Activated CD8-positive, alpha-beta memory T cell treated with anti-CD3 and anti-CD28 coated beads for 48 hours (primary cell): ENCODE results near the gene LPP.
"Not testable (repeated sequence)": the region's sequence is repeated elsewhere in the genome, so short reads cannot be mapped to it uniquely, and the experiment has no call there.

ENCODE experiments used
- DNase-seq, 3 experiments: peaks; one replicate each; pipeline ENCODE4 v3.0.0-alpha.2; 2020; ENCODE audit warnings: low read depth in 2 of 3, low spot score in 2 of 3

LPP gene

GRCh38 chr3:188431553-188431952, 277.6 kb downstream of the LPP start:
- DNase-seq = no peak

- DNase-seq = no peak
Observed at GRCh38 chr3:188432802-188433520, 279.0 kb downstream of the LPP start.

DNA sequence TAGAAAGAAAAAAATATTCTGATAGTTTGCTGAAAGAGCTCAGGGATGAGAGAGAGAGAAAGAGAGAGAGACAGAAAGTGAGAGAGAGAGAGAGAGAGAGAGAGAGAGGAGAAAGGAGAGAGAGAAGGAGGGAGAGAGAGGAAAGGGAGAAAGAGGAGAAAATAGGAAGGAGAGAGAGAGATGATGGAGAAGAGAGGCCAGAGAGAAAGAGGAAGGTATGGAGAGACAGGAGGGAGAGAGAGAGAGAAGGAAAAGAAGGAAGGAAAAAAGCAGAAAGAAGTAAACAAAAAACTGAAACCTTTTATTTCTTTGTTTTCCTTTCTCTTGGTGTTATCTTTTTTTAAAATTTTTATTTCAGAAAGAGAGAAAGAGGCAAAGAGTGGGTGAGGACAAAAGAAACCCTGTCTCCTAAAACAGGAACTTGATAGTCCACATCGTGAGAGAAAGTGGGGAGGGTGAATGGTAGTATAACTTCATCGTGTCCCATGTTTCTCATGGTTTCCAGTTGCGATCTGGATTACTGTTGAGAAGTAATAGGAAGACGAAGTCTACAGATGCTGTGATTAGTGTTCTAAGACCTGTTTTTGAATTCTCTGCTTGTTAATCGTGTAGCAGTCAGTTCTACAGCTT, 279.7 kb downstream of the LPP start:
- no peak for DNase-seq

- no peak for DNase-seq
Observed at GRCh38 chr3:188434594-188434993, 280.6 kb downstream of the LPP start.

- DNase-seq = no peak
Observed at GRCh38 chr3:188435266-188435665, 281.3 kb downstream of the LPP start.

- DNase-seq = no peak
Observed at GRCh38 chr3:188437926-188438325, 284.0 kb downstream of the LPP start.

DNA sequence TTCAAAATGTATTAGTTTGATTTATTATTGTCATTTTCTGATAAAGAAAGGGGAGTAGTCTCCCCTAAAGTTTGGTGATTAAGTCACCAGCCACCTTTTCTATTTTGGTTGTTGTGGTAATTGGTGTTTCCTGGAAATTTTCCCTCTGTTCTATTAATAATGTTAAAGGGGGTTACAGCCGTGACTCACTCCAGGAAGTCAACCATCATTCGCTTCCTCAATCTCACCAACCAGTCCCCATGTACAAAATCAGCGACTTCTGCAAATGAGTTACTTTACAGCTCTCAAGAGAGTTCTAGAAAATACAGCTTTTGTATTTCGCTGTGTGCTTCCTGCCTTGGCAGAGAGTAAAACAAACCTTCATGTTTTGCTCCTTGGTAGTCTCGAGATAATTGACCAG, 285.1 kb downstream of the LPP start:
- DNase-seq = no peak

- DNase-seq = no peak
Observed at GRCh38 chr3:188440340-188440972, 286.5 kb downstream of the LPP start.

DNA sequence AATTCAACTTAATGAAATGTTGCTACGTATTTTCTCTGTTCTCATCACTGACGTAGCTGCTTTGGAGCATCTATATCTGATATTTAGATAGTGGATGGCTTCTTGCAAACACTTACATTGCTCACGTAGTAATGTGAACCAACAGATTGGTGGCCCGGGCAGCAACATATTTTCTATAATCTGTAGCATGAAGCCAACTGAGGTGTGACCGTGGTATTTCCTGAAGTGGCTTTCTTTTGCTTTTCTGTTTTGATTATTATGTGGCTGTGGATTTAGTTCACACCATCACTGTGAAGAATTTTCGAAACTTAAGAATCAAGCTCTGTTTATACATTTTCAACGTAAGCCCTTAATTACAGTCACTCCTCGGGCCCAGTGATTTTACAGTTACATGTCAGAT, 288.5 kb downstream of the LPP start:
- DNase-seq = no peak

- DNase-seq = not testable (repeated sequence)
Observed at GRCh38 chr3:188445175-188445574, 291.2 kb downstream of the LPP start.

GRCh38 chr3:188446014-188446413, 292.1 kb downstream of the LPP start:
- no peak for DNase-seq

- no peak for DNase-seq
Observed at GRCh38 chr3:188446766-188447165, 292.8 kb downstream of the LPP start.

GRCh38 chr3:188448813-188449212, 294.9 kb downstream of the LPP start:
- no peak for DNase-seq

- DNase-seq = no peak
Observed at GRCh38 chr3:188449421-188449820, 295.5 kb downstream of the LPP start.

- DNase-seq = no peak
Observed at GRCh38 chr3:188452158-188452772, 298.3 kb downstream of the LPP start.

- DNase-seq = no peak
Observed at GRCh38 chr3:188453431-188454384, 299.8 kb downstream of the LPP start.

DNA sequence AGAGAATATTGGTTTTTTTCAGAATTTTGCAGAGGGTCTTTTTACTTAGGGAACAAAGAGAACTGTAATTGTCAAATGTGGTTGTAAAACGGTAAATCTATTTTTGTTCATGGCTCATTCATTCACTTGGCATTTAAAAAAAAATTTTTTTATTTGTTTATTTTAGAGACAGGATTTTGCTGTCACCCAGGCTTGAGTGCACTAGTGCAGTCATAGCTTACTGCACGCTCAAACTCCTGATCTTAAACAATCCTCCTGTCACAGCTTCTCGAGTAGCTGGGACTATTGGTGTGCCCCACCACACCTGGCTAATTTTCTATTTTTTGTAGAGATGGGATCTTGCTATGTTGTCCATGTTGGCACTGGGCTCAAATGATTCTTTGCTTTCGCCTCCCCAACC, 301.8 kb downstream of the LPP start:
- DNase-seq = no peak

GRCh38 chr3:188458756-188459155, 304.8 kb downstream of the LPP start:
- DNase-seq = no peak

DNA sequence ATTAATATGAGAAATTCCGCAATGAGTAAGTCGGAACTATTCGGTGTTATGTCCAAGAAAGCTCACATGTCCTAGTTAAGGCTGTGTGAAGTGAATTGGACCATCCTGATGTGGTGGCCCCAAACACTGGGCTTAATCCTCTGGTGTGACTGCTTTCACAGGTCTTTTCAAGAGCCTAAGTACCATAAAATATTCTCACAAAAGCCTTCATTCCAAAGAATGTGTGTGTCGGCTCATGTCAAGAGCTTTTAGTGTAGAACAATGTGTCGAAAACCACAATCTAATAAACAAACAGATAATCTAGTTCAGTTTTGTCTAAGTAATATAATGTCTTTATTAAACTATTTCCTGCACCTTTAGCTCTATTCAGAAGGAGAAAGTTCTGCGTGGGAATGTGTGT, 311.4 kb downstream of the LPP start:
- no peak for DNase-seq

GRCh38 chr3:188468196-188468595, 314.2 kb downstream of the LPP start:
- DNase-seq = no peak

GRCh38 chr3:188468662-188469061, 314.7 kb downstream of the LPP start:
- no peak for DNase-seq
